NOMO-1 treated with dmso at 0.1 percent for 144 hours (cell line): ENCODE results near the gene USP48.

Experiments used
- DNase-seq: peaks from one replicate; lab custom pipeline; 2025; ENCODE audit not compliant: unreplicated experiment; lab: John Stamatoyannopoulos, UW

The USP48 gene

GRCh38 chr1:21659099-21659923 is 123.6 kb downstream of the USP48 start:
- DNase-seq = peak; percentile 45

GRCh38 chr1:21657456-21658190 is 125.3 kb downstream of the USP48 start:
- no peak for DNase-seq

GRCh38 chr1:21655748-21656147 is 127.2 kb downstream of the USP48 start:
- no peak for DNase-seq

DNA sequence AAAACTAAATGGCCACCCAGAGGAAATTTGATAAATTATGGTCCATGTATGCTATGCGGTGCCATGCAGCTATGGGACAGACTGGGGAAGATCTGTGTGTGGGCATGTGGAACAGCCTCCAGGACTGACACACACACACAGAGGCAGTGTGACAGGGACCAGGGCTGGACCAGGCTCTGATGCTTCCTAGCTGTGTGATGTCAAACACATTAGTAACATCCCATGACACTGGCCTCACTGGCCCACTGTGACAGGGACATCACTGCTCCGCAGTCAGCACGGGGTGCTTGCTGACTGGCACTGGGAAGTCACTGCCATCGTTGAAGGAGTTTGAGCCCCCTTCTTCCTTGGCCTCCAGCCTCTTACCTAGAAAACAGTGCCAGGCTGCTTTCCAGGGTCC is 127.7 kb downstream of the USP48 start:
- DNase-seq = no peak

GRCh38 chr1:21654209-21654608 is 128.7 kb downstream of the USP48 start:
- DNase-seq = no peak

GRCh38 chr1:21653744-21654100 is 129.2 kb downstream of the USP48 start:
- no peak for DNase-seq

- no peak for DNase-seq
Measured at GRCh38 chr1:21652937-21653743, 129.8 kb downstream of the USP48 start.

DNA sequence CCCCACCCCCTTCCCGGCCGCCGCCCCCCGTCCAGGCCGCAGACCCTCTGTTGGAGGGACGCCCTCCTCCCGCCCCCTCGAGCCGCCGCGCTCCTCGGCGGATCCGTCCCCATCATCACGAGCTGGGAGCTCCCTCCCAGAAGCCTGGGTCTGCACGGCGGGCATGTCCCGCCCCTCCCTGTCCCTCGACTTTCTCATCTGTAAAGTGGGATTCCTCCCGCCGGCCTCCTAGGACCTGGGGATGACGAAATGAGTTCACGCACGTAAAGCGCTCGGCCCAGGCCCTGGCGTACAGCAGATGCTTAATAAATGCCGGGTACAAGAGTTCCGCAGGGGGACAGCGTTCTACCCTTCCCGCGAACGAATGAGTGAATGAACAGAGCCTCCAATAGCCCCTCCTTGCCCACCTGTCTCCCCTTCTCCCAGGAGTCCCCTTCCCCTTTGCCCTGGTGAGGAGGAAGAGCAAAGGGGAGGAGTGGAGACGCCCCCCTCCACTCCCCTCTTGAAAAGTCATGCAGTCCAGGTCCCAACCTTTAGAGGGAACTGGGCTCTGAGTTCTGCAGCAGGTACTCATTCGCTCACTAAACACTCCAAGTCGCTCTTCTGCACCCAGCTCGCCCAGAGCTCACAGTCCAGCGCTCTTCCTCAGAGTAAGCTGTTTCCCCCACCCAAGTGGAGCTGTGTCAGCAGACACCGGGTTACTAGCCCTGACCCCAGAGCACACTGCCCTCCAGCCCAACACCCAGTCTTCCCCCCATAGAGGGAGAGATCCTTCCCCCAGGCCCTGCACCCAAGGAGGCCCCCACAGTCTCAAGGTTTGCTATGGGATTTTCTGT is 130.6 kb downstream of the USP48 start:
- no peak for DNase-seq

DNA sequence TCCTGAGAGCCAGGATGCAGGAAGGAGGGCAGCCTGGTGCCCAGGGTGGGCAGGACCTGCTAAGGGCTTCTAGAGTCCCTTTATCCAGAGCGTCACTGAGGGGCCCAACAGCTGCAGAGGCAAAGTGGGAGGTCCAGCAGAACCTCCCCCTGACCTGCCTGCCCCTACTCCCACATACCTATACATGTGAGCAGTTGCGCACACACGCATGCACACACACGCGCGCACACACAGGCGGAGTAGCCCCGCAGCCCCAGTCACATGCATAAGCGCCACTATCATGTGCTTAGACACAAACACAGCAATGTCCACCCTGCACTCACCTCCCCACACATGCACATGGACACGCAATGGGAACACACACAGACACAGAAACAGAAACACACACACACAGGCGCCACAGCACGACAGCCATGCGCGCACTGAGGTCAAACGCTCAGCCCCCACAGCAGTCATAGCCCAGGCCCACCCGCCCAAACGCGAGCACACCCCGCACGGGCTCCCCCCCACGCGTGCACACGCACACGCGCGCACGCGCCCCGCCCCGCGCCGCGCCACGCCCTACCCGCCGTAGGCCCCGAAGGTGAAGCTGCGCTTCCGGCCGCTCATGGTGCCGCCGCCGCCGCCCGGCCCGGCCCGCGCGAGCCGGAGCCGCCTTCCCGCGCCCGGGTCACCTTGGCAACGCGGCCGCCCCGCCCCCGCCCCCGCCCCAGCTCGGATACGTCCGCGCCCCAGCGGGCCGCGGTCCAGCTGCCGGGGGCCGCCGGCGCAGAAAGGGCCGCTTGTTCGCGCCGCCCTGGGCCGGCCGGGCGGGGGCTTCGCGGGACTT is 131.5 kb downstream of the USP48 start:
- no peak for DNase-seq

DNA sequence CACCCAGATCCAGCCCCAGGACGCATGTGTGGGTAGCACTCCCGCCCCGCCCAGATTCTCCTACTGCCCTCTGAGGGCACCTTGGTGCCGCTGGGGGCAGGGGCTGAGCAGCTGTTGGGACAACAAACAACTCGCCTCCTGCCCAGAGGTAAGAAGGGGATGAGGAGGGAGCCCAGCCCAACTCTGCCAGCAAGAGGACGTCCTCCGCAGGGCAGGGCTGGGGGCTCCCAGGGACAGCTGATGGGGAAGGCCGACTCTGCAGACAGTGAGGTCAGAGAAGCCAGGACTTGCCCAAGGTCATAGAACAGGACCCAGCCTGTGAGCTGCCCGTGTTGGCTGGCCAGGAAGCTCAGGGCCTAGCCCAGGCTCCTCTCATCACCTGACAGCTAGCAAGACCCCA is 132.5 kb downstream of the USP48 start:
- no peak for DNase-seq

DNA sequence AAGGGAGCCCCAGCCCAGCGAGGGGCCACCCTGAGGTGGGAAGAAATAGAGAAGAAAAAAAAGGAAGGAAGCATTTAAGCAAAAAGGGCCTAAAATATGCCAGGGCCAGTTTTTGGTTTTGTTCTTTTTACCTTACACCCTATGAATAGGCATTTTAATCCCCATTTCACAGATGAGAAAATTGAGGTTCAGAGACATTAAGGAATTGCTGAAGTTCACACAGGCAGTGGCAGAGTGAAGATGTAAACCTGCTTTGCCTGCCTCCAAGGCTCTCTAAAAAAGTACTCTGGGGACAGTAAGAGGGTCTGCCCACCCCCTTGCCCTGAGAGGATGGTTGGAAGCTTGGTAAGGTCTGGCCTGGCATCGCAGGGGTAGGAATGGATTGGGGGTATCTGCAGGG is 133.6 kb downstream of the USP48 start:
- DNase-seq = no peak

GRCh38 chr1:21648791-21649190 is 134.2 kb downstream of the USP48 start:
- no peak for DNase-seq

GRCh38 chr1:21648352-21648730 is 134.6 kb downstream of the USP48 start:
- no peak for DNase-seq

GRCh38 chr1:21647431-21648351 is 135.3 kb downstream of the USP48 start:
- DNase-seq = peak; percentile 50

DNA sequence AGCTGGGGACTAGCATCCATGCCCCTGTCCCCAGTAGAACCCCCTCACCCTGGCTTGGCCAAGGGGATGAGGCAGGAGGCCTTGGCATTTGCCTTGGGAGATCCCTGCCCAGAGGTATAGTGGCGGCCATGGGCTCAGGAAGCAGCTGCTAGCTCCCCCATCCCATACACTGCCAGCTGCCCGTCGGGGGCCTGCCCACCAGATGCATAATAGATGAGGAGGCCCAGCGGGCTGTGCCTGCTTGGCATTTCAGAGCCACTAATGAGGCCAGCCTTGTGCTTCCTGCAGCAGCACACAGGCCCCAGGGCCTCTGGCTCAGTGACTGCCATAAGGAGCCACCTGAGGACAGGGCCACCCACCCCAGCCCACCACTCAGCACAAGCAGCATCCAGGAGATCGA is 137.4 kb downstream of the USP48 start:
- DNase-seq = no peak

- no peak for DNase-seq
Measured at GRCh38 chr1:21644906-21645305, 138.0 kb downstream of the USP48 start.

DNA sequence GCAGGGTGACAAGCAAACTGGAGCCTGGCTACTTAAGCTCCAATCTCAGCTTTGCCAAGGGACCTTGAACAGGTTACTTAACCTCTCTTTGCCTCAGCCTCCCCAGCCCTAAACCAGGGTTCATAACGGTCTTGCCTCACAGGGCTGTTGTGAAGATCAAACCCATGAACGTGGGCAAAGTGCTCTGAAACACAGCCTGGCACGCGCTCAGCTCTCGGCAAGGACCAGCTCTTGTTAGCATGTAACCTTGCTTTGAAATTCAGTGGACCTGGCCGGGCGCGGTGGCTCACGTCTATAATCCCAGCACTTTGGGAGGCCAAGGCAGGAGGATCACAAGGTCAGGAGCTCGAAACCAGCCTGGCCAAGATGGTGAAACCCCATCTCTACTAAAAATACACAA is 138.6 kb downstream of the USP48 start:
- DNase-seq = no peak

GRCh38 chr1:21643624-21644023 is 139.3 kb downstream of the USP48 start:
- DNase-seq = no peak
